Ectodermal cell (in vitro differentiated cells): Measurements from ENCODE around the gene ADPRH.
"Not testable (repeated sequence)": the region's sequence is repeated elsewhere in the genome, so short reads cannot be mapped to it uniquely, and the experiment has no call there.

Experiments
- H3K27ac ChIP-seq: 2 replicates; pipeline ENCODE4 v1.7.0; 2013; ENCODE audit warnings: mild to moderate bottlenecking, low read depth, low read length; ENCODE audit not compliant: insufficient read depth, poor library complexity, severe bottlenecking
- H3K27me3 ChIP-seq: 2 replicates; pipeline ENCODE4 v1.7.0; 2013; ENCODE audit warnings: mild to moderate bottlenecking, low read length; ENCODE audit not compliant: insufficient read depth, control insufficient read depth, poor library complexity, severe bottlenecking
- H3K36me3 ChIP-seq: one replicate; pipeline ENCODE4 v1.7.0; 2013; ENCODE audit warnings: low read length; ENCODE audit not compliant: control insufficient read depth, insufficient read depth
- H3K4me1 ChIP-seq: one replicate; pipeline ENCODE4 v1.7.0; 2013; ENCODE audit warnings: low read length; ENCODE audit not compliant: control insufficient read depth, insufficient read depth
- H3K4me3 ChIP-seq: 2 replicates; pipeline ENCODE4 v1.7.0; 2013; ENCODE audit warnings: low read depth, low read length, control low read depth; ENCODE audit not compliant: insufficient read depth
- H3K9me3 ChIP-seq: 2 replicates; pipeline ENCODE4 v1.7.0; 2013; ENCODE audit warnings: mild to moderate bottlenecking, low read length, moderate library complexity; ENCODE audit not compliant: control insufficient read depth
- WGBS, 2 experiments: methylation state at CpG; one replicate each; pipeline ENCODE4 v1.1.7; 2013; ENCODE audit warnings: missing lambda C conversion rate in 2 of 2; 5-methylcytosine and 5-hydroxymethylcytosine counted together

Gene ADPRH

GRCh38 chr3:119594929-119595328 is 15.6 kb downstream of the ADPRH start:
- H3K9me3 ChIP-seq, H3K27ac ChIP-seq, H3K4me3 ChIP-seq, H3K36me3 ChIP-seq, H3K27me3 ChIP-seq, H3K4me1 ChIP-seq: not testable (repeated sequence)
- 85 to 100% methylated on average over 1 of the region's 1 CpG for whole genome bisulfite sequencing, 2 experiments

- 93 to 96% methylated on average over 7 of the region's 7 CpGs for WGBS, 2 experiments
- Histone ChIP-seq H3K36me3 (no peaks in the 10 kb centered on the region), H3K27ac (no peak overlapping the region), H3K9me3 (no peaks in the 10 kb centered on the region), H3K27me3 (no peaks in the 10 kb centered on the region), H3K4me3 (no peak overlapping the region), H3K4me1 (no peaks in the 10 kb centered on the region)
These were observed 16.5 kb downstream of the ADPRH start for GRCh38 chr3:119595639-119596334.

- Histone ChIP-seq H3K4me1 (no peaks in the 10 kb centered on the region), H3K27me3 (no peaks in the 10 kb centered on the region), H3K4me3 (no peak overlapping the region), H3K36me3 (no peaks in the 10 kb centered on the region), H3K27ac (no peak overlapping the region), H3K9me3 (no peaks in the 10 kb centered on the region)
- WGBS, 2 experiments = 89 to 95% methylated on average over 6 of the region's 6 CpGs
These were observed 17.1 kb downstream of the ADPRH start for GRCh38 chr3:119596398-119596797.

GRCh38 chr3:119597548-119598288 is 18.4 kb downstream of the ADPRH start, which contains the start of gene PLA1A:
Gene PLA1A (plus strand): TSS chr3:119597885. CDS start chr3:119597914, 29 bp downstream.
- WGBS, 2 experiments = 91 to 92% methylated on average over 6 to 7 of the region's 7 CpGs

GRCh38 chr3:119598410-119599098 is 19.3 kb downstream of the ADPRH start:
- no peaks in the 10 kb centered on the region for H3K4me1 ChIP-seq
- H3K4me3 ChIP-seq = no peak overlapping the region
- WGBS, 2 experiments = 91 to 100% methylated on average over 1 of the region's 1 CpG
- no peak overlapping the region for H3K27ac ChIP-seq
- no peaks in the 10 kb centered on the region for H3K9me3 ChIP-seq
- H3K27me3 ChIP-seq = no peaks in the 10 kb centered on the region
- no peaks in the 10 kb centered on the region for H3K36me3 ChIP-seq

More at GRCh38 chr3:119597548-119598288, 18.4 kb downstream of the ADPRH start, which contains the start of gene PLA1A:
- Histone ChIP-seq H3K27ac (no peak within 1 kb of the TSS), H3K9me3 (no peaks in the 10 kb centered on the region), H3K36me3 (no peaks in the 10 kb centered on the region), H3K4me1 (no peaks in the 10 kb centered on the region), H3K27me3 (no peaks in the 10 kb centered on the region), H3K4me3 (no peak within 1 kb of the TSS)

- no peaks in the 10 kb centered on the region for H3K36me3 ChIP-seq
- H3K4me1 ChIP-seq = no peaks in the 10 kb centered on the region
- no peak overlapping the region for H3K4me3 ChIP-seq
- no peaks in the 10 kb centered on the region for H3K9me3 ChIP-seq
- WGBS, 2 experiments = 94 to 95% methylated on average over 6 of the region's 6 CpGs
- no peaks in the 10 kb centered on the region for H3K27me3 ChIP-seq
- H3K27ac ChIP-seq = no peak overlapping the region
These were observed 20.4 kb downstream of the ADPRH start for GRCh38 chr3:119599558-119600174.

- H3K4me3 ChIP-seq = no peak overlapping the region
- H3K4me1 ChIP-seq = no peaks in the 10 kb centered on the region
- H3K27ac ChIP-seq = no peak overlapping the region
- no peaks in the 10 kb centered on the region for H3K9me3 ChIP-seq
- H3K27me3 ChIP-seq = no peaks in the 10 kb centered on the region
- H3K36me3 ChIP-seq = no peaks in the 10 kb centered on the region
- WGBS, 2 experiments = 35 to 40% methylated on average over 5 of the region's 5 CpGs
These were observed 21.4 kb downstream of the ADPRH start for GRCh38 chr3:119600732-119601131.

- H3K4me3 ChIP-seq = no peak overlapping the region
- 88 to 91% methylated on average over 3 of the region's 3 CpGs for WGBS, 2 experiments
- no peak overlapping the region for H3K27ac ChIP-seq
- H3K27me3 ChIP-seq = no peaks in the 10 kb centered on the region
- no peaks in the 10 kb centered on the region for H3K4me1 ChIP-seq
- no peaks in the 10 kb centered on the region for H3K9me3 ChIP-seq
- H3K36me3 ChIP-seq = no peaks in the 10 kb centered on the region
These were observed 21.9 kb downstream of the ADPRH start for GRCh38 chr3:119601154-119601553.

- WGBS, 2 experiments = 86 to 92% methylated on average over 1 of the region's 1 CpG
- H3K4me1 ChIP-seq = no peaks in the 10 kb centered on the region
- no peak overlapping the region for H3K27ac ChIP-seq
- no peaks in the 10 kb centered on the region for H3K27me3 ChIP-seq
- H3K9me3 ChIP-seq = no peaks in the 10 kb centered on the region
- no peaks in the 10 kb centered on the region for H3K36me3 ChIP-seq
- H3K4me3 ChIP-seq = no peak overlapping the region
These were observed 23.4 kb downstream of the ADPRH start for GRCh38 chr3:119602676-119603075.

GRCh38 chr3:119604878-119605277 is 25.6 kb downstream of the ADPRH start:
- no peaks in the 10 kb centered on the region for H3K27me3 ChIP-seq
- no peak overlapping the region for H3K4me3 ChIP-seq
- no peak overlapping the region for H3K27ac ChIP-seq
- H3K4me1 ChIP-seq = no peaks in the 10 kb centered on the region
- H3K36me3 ChIP-seq = no peaks in the 10 kb centered on the region
- no peaks in the 10 kb centered on the region for H3K9me3 ChIP-seq
- WGBS, 2 experiments = 88 to 92% methylated on average over 1 of the region's 1 CpG
